DOHH2 (cell line): ENCODE measurements around the gene TRIM37.

Experiments used
- CTCF ChIP-seq: fragments of 200-600 bp; sonication (generic); IDR thresholded peaks from one replicate; pipeline ENCODE4 v1.5.1; 2014; ENCODE audit warnings: antibody characterized with exemption, mild to moderate bottlenecking, low read depth, low read length; ENCODE audit not compliant: poor library complexity, severe bottlenecking
- EZH2phosphoT487 ChIP-seq: fragments of 200-600 bp; sonication (generic); IDR thresholded peaks from 2 replicates; pipeline ENCODE4 v1.6.1; 2017; ENCODE audit warnings: borderline replicate concordance, mild to moderate bottlenecking, antibody characterized with exemption, low read length, moderate library complexity, mixed read lengths

- TF ChIP-seq CTCF, result no peak
- no peak for TF ChIP-seq EZH2phosphoT487
Measured at GRCh38 chr17:59011975-59012374, 94.7 kb downstream of the TRIM37 start.
